Breast epithelium (tissue), 3 donors: ENCODE measurements around the gene RPL39L.

Experiments used
- POLR2A ChIP-seq: fragments of 450-650 bp; IDR thresholded peaks from one replicate; pipeline ENCODE4 v1.6.1; 2016; ENCODE audit warnings: antibody characterized with exemption, mild to moderate bottlenecking, moderate library complexity
- POLR2AphosphoS5 ChIP-seq, 3 donors: sonication (generic); formaldehyde crosslinking; IDR thresholded peaks; one replicate each; pipeline ENCODE4 v1.6.1; 2017; ENCODE audit warnings: antibody characterized with exemption in 3 of 3
- TF ChIP-seq, protein P1 (sequence below), 3 donors: fragments of 450-650 bp; IDR thresholded peaks; one replicate each; pipeline ENCODE4 v1.5.1; 2016 to 2017; ENCODE audit warnings: antibody characterized with exemption in 3 of 3, mild to moderate bottlenecking in 3 of 3, moderate library complexity in 3 of 3

DNA sequence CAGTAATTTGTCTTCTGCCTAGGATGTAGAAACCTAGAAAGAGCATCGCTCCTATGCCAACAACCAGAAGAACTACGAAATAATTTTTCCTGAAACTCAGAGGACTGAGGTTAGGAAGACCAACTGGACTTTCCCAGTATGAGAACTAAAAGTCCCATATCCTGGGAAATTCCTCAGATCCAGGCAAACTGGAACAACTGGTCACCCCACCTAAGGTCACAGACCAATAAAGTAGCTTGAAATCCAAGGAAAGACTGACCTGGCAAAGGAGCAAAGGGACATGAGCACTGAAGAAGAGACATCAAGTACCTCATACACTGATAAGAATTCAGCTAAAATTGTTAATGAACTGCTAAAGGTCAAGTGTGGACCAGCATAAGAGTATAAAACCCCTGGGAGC lies 6.6 kb downstream of the RPL39L start:
- TF ChIP-seq POLR2AphosphoS5 (IDR thresholded peaks at IDR 0.05) (no peak), POLR2A (no peak)
- TF ChIP-seq, protein P1, sequence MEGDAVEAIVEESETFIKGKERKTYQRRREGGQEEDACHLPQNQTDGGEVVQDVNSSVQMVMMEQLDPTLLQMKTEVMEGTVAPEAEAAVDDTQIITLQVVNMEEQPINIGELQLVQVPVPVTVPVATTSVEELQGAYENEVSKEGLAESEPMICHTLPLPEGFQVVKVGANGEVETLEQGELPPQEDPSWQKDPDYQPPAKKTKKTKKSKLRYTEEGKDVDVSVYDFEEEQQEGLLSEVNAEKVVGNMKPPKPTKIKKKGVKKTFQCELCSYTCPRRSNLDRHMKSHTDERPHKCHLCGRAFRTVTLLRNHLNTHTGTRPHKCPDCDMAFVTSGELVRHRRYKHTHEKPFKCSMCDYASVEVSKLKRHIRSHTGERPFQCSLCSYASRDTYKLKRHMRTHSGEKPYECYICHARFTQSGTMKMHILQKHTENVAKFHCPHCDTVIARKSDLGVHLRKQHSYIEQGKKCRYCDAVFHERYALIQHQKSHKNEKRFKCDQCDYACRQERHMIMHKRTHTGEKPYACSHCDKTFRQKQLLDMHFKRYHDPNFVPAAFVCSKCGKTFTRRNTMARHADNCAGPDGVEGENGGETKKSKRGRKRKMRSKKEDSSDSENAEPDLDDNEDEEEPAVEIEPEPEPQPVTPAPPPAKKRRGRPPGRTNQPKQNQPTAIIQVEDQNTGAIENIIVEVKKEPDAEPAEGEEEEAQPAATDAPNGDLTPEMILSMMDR (IDR thresholded peaks at IDR 0.05): no peak
